GM12878 (cell line): ENCODE measurements around the gene TTLL13. TPM values are rescaled to one million over a fixed set of nuclear protein-coding genes. Genes with fewer than 3 reads are reported as not detected.

ENCODE experiments used
- ATAC-seq: fragments of 200-7000 bp; cut with Tn5 transposase; 3 replicates; pipeline ENCODE4 v1.9.1; 2020; ENCODE audit warnings: mild to moderate bottlenecking, moderate library complexity
- BruUV-seq: library from RNA; stranded (reverse); fragments of 400-500 nt; replicated peaks from 2 replicates; lab custom pipeline; 2021; lab: Mats Ljungman, UMichigan
- CTCF ChIA-PET: fragments of 300-600 bp; sonication (Branson Sonifier 250); formaldehyde crosslinking; extraction: SDS; loops from one replicate; lab custom pipeline; 2021; ENCODE audit warnings: inconsistent platforms; lab: Yijun Ruan, JAX
- POLR2A ChIA-PET: fragments of 350-600 bp; formaldehyde crosslinking; extraction: SDS; loops from one replicate; lab custom pipeline; 2021; ENCODE audit warnings: inconsistent platforms; lab: Charles Lee
- RAD21 ChIA-PET: fragments of 300-600 bp; sonication (Branson Sonifier 250); formaldehyde crosslinking; loops from one replicate; lab custom pipeline; 2023; ENCODE audit warnings: antibody characterized with exemption; ENCODE audit not compliant: unreplicated experiment; lab: Charles Lee
- SMC1A ChIA-PET: fragments of 300-600 bp; sonication (Branson Sonifier 250); formaldehyde crosslinking; loops from one replicate; lab custom pipeline; 2023; ENCODE audit not compliant: unreplicated experiment, uncharacterized antibody; lab: Charles Lee
- DNase-seq: peaks from one replicate; pipeline ENCODE4 v3.0.0-alpha.2; 2011; ENCODE audit warnings: low read depth, low spot score
- FAIRE-seq: peaks from 3 replicates; lab custom pipeline; 2011; peaks lifted over from hg19 to GRCh38; lab: Jason Lieb, UNC
- H2AFZ ChIP-seq: 2 replicates; pipeline ENCODE4 v1.6.0; 2011; ENCODE audit warnings: low read depth, low read length, control low read depth; ENCODE audit not compliant: control insufficient read depth
- H3K27ac ChIP-seq: 2 replicates; pipeline ENCODE4 v1.5.1; 2011; ENCODE audit warnings: control low read depth; ENCODE audit not compliant: control insufficient read depth, insufficient read depth
- H3K27me3 ChIP-seq, 2 experiments: replicated peaks in 1 of 2; 2 replicates each; pipeline versions ENCODE4 v1.6.0 to v1.6.1; 2011; ENCODE audit warnings: low read length in 1 of 2; ENCODE audit not compliant: control insufficient read depth in 2 of 2, insufficient read depth in 2 of 2
- H3K36me3 ChIP-seq, 2 experiments: 2 replicates each; pipeline ENCODE4 v1.5.1; 2011; ENCODE audit warnings: low read length in 1 of 2; ENCODE audit not compliant: control insufficient read depth in 2 of 2, insufficient read depth in 2 of 2
- H3K4me1 ChIP-seq: 2 replicates; pipeline ENCODE4 v1.6.1; 2011; ENCODE audit warnings: mild to moderate bottlenecking, low read length, moderate library complexity, mixed read lengths; ENCODE audit not compliant: control insufficient read depth, insufficient read depth
- H3K4me2 ChIP-seq: 2 replicates; pipeline ENCODE4 v1.6.0; 2011; ENCODE audit warnings: control low read depth; ENCODE audit not compliant: control insufficient read depth, insufficient read depth
- H3K4me3 ChIP-seq: fragments of 200-600 bp; sonication (generic); 2 replicates; pipeline ENCODE4 v1.5.1; 2016
- H3K79me2 ChIP-seq: 2 replicates; pipeline ENCODE4 v1.6.0; 2011; ENCODE audit warnings: low read length; ENCODE audit not compliant: control insufficient read depth, insufficient read depth
- H3K9ac ChIP-seq: 2 replicates; pipeline ENCODE4 v1.8.0; 2011; ENCODE audit warnings: low read length, control low read depth, mixed read lengths; ENCODE audit not compliant: control insufficient read depth, insufficient read depth
- H3K9me3 ChIP-seq: replicated peaks from 3 replicates; pipeline ENCODE4 v1.5.1; 2011; ENCODE audit warnings: mild to moderate bottlenecking, low read length; ENCODE audit not compliant: control insufficient read depth, insufficient read depth
- H4K20me1 ChIP-seq: 2 replicates; pipeline ENCODE4 v1.6.0; 2011; ENCODE audit not compliant: control insufficient read depth, insufficient read depth
- ATF3 ChIP-seq: IDR thresholded peaks from 2 replicates; pipeline ENCODE4 v1.6.1; 2011; ENCODE audit warnings: low read depth, mild to moderate bottlenecking, low read length, moderate library complexity, borderline replicate concordance; ENCODE audit errors: extremely low read depth
- NR2C2 ChIP-seq: IDR thresholded peaks from 2 replicates; pipeline ENCODE4 v1.6.1; 2011; ENCODE audit warnings: borderline replicate concordance, low read depth; ENCODE audit not compliant: control insufficient read depth, insufficient read length
- USF1 ChIP-seq: IDR thresholded peaks from 2 replicates; pipeline ENCODE4 v1.6.1; 2011; ENCODE audit warnings: borderline replicate concordance, low read depth, mild to moderate bottlenecking, moderate library complexity, mixed read lengths, low read length; ENCODE audit not compliant: insufficient read depth; ENCODE audit errors: extremely low read length
- ZNF384 ChIP-seq: IDR thresholded peaks from 2 replicates; pipeline ENCODE4 v1.6.1; 2012; ENCODE audit warnings: low read depth, mild to moderate bottlenecking, low read length, improper control_type of control experiment, borderline replicate concordance
- WGBS: methylation state at CpG from one replicate; pipeline ENCODE4 v1.1.6; 2016; ENCODE audit warnings: low lambda C conversion rate; ENCODE audit not compliant: insufficient replicate concordance, insufficient coverage; ENCODE audit errors: missing lambda C conversion rate; 5-methylcytosine and 5-hydroxymethylcytosine counted together
- in situ Hi-C: fragments of 300-500 bp; cut with MboI; formaldehyde crosslinking; loops from 9 replicates; pipeline ENCODE4 v1.14.3; 2018; ENCODE audit warnings: mixed read lengths
- intact Hi-C: fragments of 100-400 bp; cut with micrococcal nuclease; formaldehyde crosslinking; loops from one replicate; pipeline ENCODE4 v1.14.2; 2022; ENCODE audit not compliant: unreplicated experiment
- polyA plus RNA-seq, 11 experiments: library from polyadenylated mRNA; depleted of rRNA in 4 of 11; unstranded in 6 of 11; stranded (reverse) in 5 of 11; fragments of >200 nt; fragmentation: Nextera tagmentation in 4 of 11; fragmentation: Illumina TruSeq in 1 of 11; extraction: Ambion mirVana in 4 of 11; extraction: Trizol in 1 of 11; gene quantifications; 1 replicate in 1 of 11; 2 replicates in 10 of 11; pipeline versions ENCODE4 v1.2.1 to v1.2.3, GENCODE V29; 2011 to 2016; ENCODE audit warnings: inconsistent platforms in 2 of 11, missing spikeins in 2 of 11, low read depth in 1 of 11
- total RNA-seq, 4 experiments: library from RNA; depleted of rRNA in 3 of 4; stranded (reverse); fragments of >200 nt in 3 of 4; fragmentation: Illumina TruSeq in 1 of 4; extraction: Trizol in 1 of 4; gene quantifications; 2 replicates each; pipeline versions ENCODE4 v1.2.1 to v1.2.3, GENCODE V29; 2013 to 2021

TTLL13 gene
- total and polyA plus RNA-seq, 10 of the 15 experiments (the other 5 are each of a cell fraction or from before 2014, with no cell fraction given) = 0.03 to 0.32 (median 0.13) TPM; not detected in 1

- no peaks in the 10 kb centered on the region for H3K27me3 ChIP-seq
- TF ChIP-seq ATF3 (no peak), USF1 (no peak), ZNF384 (no peak), NR2C2 (no peak)
- H3K4me2 ChIP-seq = no peak overlapping the region
- RAD21 ChIA-PET = no interaction called here
- no peaks in the 10 kb centered on the region for H3K79me2 ChIP-seq
- ATAC-seq = no peak
- POLR2A ChIA-PET = no interaction called here
- intact Hi-C loops (no loop called here), in situ Hi-C loops (no loop called here)
- H3K4me1 ChIP-seq = no peaks in the 10 kb centered on the region
- CTCF ChIA-PET = interaction anchor here (0.6 kb wide), 1 partner anchor 10 kb away, joined by 3 read pairs; no protein-coding TSS in a partner anchor
- SMC1A ChIA-PET = no interaction called here
- no peak for FAIRE-seq
- no peak for DNase-seq
- H2AFZ ChIP-seq = no peak overlapping the region
- no peak overlapping the region for H3K9ac ChIP-seq
- H3K27ac ChIP-seq = no peak overlapping the region
- H3K36me3 ChIP-seq = peaks cover 0 to 2% of the 10 kb centered on the region in 2 experiments; a peak in 2 of 4 replicates
- no TSS peak for BruUV-seq
- H3K9me3 ChIP-seq = no peaks in the 10 kb centered on the region
- no peak overlapping the region for H3K4me3 ChIP-seq
- H4K20me1 ChIP-seq = no peaks in the 10 kb centered on the region
- WGBS = 89% methylated on average over 20 of the region's 22 CpGs
Measured at GRCh38 chr15:90241343-90242192, 7.8 kb upstream of the TTLL13 start.
